Nephron (organoid): Measurements from ENCODE around the gene ASB6.

ENCODE experiments used
- H3K27ac Mint-ChIP-seq, 3 experiments: 2 replicates each; pipeline ENCODE4 v1.8.0; 2020; ENCODE audit warnings: mixed read lengths in 3 of 3, mild to moderate bottlenecking in 2 of 3, moderate library complexity in 1 of 3
- H3K27me3 Mint-ChIP-seq: 2 replicates; pipeline ENCODE4 v1.8.0; 2021; ENCODE audit warnings: low read depth, mild to moderate bottlenecking, moderate library complexity, mixed read lengths
- H3K36me3 Mint-ChIP-seq: 2 replicates; pipeline ENCODE4 v1.8.0; 2020; ENCODE audit warnings: low read depth, mixed read lengths
- H3K4me1 Mint-ChIP-seq: 2 replicates; pipeline ENCODE4 v1.8.0; 2020; ENCODE audit warnings: mixed read lengths
- H3K4me3 Mint-ChIP-seq, 3 experiments: 2 replicates each; pipeline ENCODE4 v1.8.0; 2020; ENCODE audit warnings: mild to moderate bottlenecking in 3 of 3, mixed read lengths in 3 of 3, moderate library complexity in 2 of 3
- H3K9me3 Mint-ChIP-seq: 2 replicates; pipeline ENCODE4 v1.8.0; 2020; ENCODE audit warnings: mixed read lengths
- CTCF ChIP-seq, 3 experiments: fragments of 200-600 bp; sonication (generic); IDR thresholded peaks; one replicate each; pipeline ENCODE4 v1.5.0; 2021; ENCODE audit warnings: antibody characterized with exemption in 3 of 3; ENCODE audit not compliant: unreplicated experiment in 3 of 3

Gene ASB6

GRCh38 chr9:129619787-129620668, 21.9 kb downstream of the ASB6 start:
- TF ChIP-seq CTCF (IDR thresholded peaks at IDR 0.05; ENCODE audit: unreplicated experiment in 3 of 3): peak in 2 of 3 experiments; percentile 22 to 31

GRCh38 chr9:129617167-129617566, 24.8 kb downstream of the ASB6 start:
- H3K27ac Mint-ChIP-seq: peak overlapping the region; percentile 14 to 79 (median 69)
- H3K4me1 Mint-ChIP-seq: peaks cover 5% of the 10 kb centered on the region
- peaks cover 11% of the 10 kb centered on the region for H3K27me3 Mint-ChIP-seq

More at GRCh38 chr9:129619787-129620668, 21.9 kb downstream of the ASB6 start:
- Mint-ChIP-seq H3K36me3 (no peaks in the 10 kb centered on the region), H3K27ac (no peak overlapping the region), H3K27me3 (peaks cover 8% of the 10 kb centered on the region), H3K4me3 (peak overlapping the region; percentile 68 to 78 (median 76)), H3K9me3 (no peaks in the 10 kb centered on the region), H3K4me1 (peaks cover 12% of the 10 kb centered on the region)

GRCh38 chr9:129615407-129616285, 26.3 kb downstream of the ASB6 start:
- Mint-ChIP-seq H3K27me3 (peaks cover 3% of the 10 kb centered on the region), H3K9me3 (no peaks in the 10 kb centered on the region), H3K4me3 (no peak overlapping the region), H3K4me1 (peaks cover 5% of the 10 kb centered on the region), H3K36me3 (no peaks in the 10 kb centered on the region), H3K27ac (no peak overlapping the region)
- no peak for TF ChIP-seq CTCF (IDR thresholded peaks at IDR 0.05; ENCODE audit: unreplicated experiment in 3 of 3)

More at GRCh38 chr9:129617167-129617566, 24.8 kb downstream of the ASB6 start:
- Mint-ChIP-seq H3K36me3 (no peaks in the 10 kb centered on the region), H3K9me3 (no peaks in the 10 kb centered on the region), H3K4me3 (peak overlapping the region; percentile 28 to 79 (median 62))
- TF ChIP-seq CTCF (IDR thresholded peaks at IDR 0.05; ENCODE audit: unreplicated experiment in 3 of 3): peak; percentile 31 to 43 (median 39)

GRCh38 chr9:129614932-129615331, 27.0 kb downstream of the ASB6 start:
- H3K4me1 Mint-ChIP-seq: peaks cover 6% of the 10 kb centered on the region
- no peaks in the 10 kb centered on the region for H3K36me3 Mint-ChIP-seq
- no peaks in the 10 kb centered on the region for H3K9me3 Mint-ChIP-seq
- peaks cover 3% of the 10 kb centered on the region for H3K27me3 Mint-ChIP-seq
- H3K4me3 Mint-ChIP-seq: no peak overlapping the region
- no peak for TF ChIP-seq CTCF (IDR thresholded peaks at IDR 0.05; ENCODE audit: unreplicated experiment in 3 of 3)
- no peak overlapping the region for H3K27ac Mint-ChIP-seq

- peak overlapping the region in 1 of 3 experiments; percentile 33 for H3K4me3 Mint-ChIP-seq
- H3K4me1 Mint-ChIP-seq: peaks cover 9% of the 10 kb centered on the region
- no peak for TF ChIP-seq CTCF (IDR thresholded peaks at IDR 0.05; ENCODE audit: unreplicated experiment in 3 of 3)
- H3K27me3 Mint-ChIP-seq: peaks cover 3% of the 10 kb centered on the region
- H3K36me3 Mint-ChIP-seq: no peaks in the 10 kb centered on the region
- H3K27ac Mint-ChIP-seq: peak overlapping the region; percentile 63 to 87 (median 68)
- H3K9me3 Mint-ChIP-seq: no peaks in the 10 kb centered on the region
Measured at GRCh38 chr9:129613520-129614175, 28.3 kb downstream of the ASB6 start.
